GM21717 (cell line): ENCODE data around the gene SLC44A2.

ENCODE experiments used
- ATAC-seq: cut with Tn5 transposase; IDR thresholded peaks from one replicate; pipeline ENCODE4 v1.9.1; 2021; ENCODE audit warnings: mild to moderate bottlenecking, moderate library complexity; ENCODE audit not compliant: unreplicated experiment

The SLC44A2 gene

GRCh38 chr19:10680545-10681135 lies 55.3 kb downstream of the SLC44A2 start:
- no peak for ATAC-seq

- ATAC-seq, result no peak
These were observed 56.3 kb downstream of the SLC44A2 start for GRCh38 chr19:10681658-10682057.

- ATAC-seq, result no peak
These were observed 57.2 kb downstream of the SLC44A2 start for GRCh38 chr19:10682397-10683063.

GRCh38 chr19:10683064-10683426 lies 57.7 kb downstream of the SLC44A2 start:
- ATAC-seq, result no peak

GRCh38 chr19:10683582-10683981 lies 58.2 kb downstream of the SLC44A2 start:
- no peak for ATAC-seq

GRCh38 chr19:10685210-10685609 lies 59.9 kb downstream of the SLC44A2 start:
- no peak for ATAC-seq

GRCh38 chr19:10686193-10686592 lies 60.8 kb downstream of the SLC44A2 start:
- no peak for ATAC-seq

GRCh38 chr19:10686661-10687517 lies 61.5 kb downstream of the SLC44A2 start:
- ATAC-seq, result no peak

- ATAC-seq, result no peak
These were observed 62.4 kb downstream of the SLC44A2 start for GRCh38 chr19:10687518-10688288.

- no peak for ATAC-seq
These were observed 63.4 kb downstream of the SLC44A2 start for GRCh38 chr19:10688545-10689280.

- ATAC-seq, result no peak
These were observed 65.0 kb downstream of the SLC44A2 start for GRCh38 chr19:10690341-10690781.

GRCh38 chr19:10691178-10691881 lies 66.0 kb downstream of the SLC44A2 start:
- ATAC-seq, result no peak

GRCh38 chr19:10691883-10692282 lies 66.5 kb downstream of the SLC44A2 start:
- ATAC-seq, result no peak

GRCh38 chr19:10692673-10693264 lies 67.4 kb downstream of the SLC44A2 start:
- ATAC-seq, result no peak
